NB4 (cell line): ENCODE data around the gene PPP2R2D.

Experiments
- DNase-seq: peaks from one replicate; pipeline ENCODE4 v3.0.0; 2010; ENCODE audit warnings: low read depth
- H3K4me3 ChIP-seq: one replicate; pipeline ENCODE4 v1.5.1; 2011; ENCODE audit warnings: mild to moderate bottlenecking, low read depth, low read length, moderate library complexity
- CTCF ChIP-seq: IDR thresholded peaks from one replicate; pipeline ENCODE4 v1.5.1; 2012; ENCODE audit warnings: low read depth, low read length
- MAX ChIP-seq: IDR thresholded peaks from 2 replicates; pipeline ENCODE4 v1.6.1; 2011; ENCODE audit warnings: low read depth, low read length
- MYC ChIP-seq: IDR thresholded peaks from 2 replicates; pipeline ENCODE4 v1.6.1; 2011; ENCODE audit warnings: low read depth, low read length
- POLR2A ChIP-seq: IDR thresholded peaks from 2 replicates; pipeline ENCODE4 v1.6.1; 2011; ENCODE audit warnings: mild to moderate bottlenecking; ENCODE audit not compliant: insufficient read length; ENCODE audit errors: extremely low read depth

The PPP2R2D gene

DNA sequence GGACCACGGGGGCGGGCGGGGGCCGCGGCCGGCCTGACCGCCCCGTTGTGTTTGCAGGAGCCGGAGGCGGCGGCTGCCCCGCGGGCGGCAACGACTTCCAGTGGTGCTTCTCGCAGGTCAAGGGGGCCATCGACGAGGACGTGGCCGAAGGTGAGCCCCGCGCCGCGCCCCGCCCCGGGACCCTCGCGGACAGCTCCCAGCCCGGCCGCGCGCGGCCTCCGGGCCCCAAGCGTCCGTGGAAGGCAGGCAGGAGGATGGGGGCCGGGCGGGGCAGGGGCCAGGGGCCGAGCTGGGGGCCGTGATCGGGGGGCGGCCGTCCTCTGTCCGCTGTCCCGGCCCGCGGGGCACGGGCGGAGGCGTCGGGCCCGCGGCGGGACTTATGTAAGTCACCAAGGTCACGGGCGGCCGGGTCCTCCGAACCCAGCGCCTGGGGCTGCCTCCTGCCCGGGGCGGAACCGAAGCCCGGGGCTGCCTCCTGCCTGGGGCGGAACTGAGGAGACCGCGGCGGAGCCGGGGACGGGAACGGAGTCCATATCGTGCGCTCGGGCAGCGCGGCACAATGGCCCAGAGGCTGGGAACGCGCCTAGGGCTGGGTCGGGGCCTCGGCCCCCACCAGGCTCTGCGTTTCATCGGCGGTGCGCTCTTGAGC, 497 bp downstream of the PPP2R2D start:
- DNase-seq, result peak; percentile 63
- peak overlapping the region; percentile 93 for H3K4me3 ChIP-seq
- TF ChIP-seq MAX (no peak), MYC (no peak), CTCF (no peak), POLR2A (no peak)

DNA sequence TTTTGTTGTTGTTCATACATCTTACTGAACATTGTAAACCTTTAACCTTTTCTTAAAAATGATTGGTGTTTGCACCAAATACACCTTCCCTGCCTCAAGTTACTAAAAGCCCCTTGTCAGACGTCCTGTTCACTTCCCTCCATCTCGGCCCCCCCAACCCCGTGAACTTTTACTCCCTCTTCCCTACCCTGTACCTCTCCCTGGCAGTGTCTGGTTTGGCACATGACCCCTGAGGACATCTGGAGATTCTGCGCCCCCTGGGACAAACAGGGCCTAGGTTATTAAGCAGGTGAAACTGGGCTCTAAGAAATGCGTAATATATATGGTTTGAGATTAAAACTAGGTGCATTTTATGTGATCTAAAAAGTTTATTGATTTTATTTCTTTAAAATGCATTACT, 1.4 kb downstream of the PPP2R2D start:
- H3K4me3 ChIP-seq, result peak overlapping the region; percentile 93
- TF ChIP-seq CTCF (no peak), MYC (no peak), POLR2A (no peak), MAX (no peak)
- DNase-seq, result peak; percentile 63

DNA sequence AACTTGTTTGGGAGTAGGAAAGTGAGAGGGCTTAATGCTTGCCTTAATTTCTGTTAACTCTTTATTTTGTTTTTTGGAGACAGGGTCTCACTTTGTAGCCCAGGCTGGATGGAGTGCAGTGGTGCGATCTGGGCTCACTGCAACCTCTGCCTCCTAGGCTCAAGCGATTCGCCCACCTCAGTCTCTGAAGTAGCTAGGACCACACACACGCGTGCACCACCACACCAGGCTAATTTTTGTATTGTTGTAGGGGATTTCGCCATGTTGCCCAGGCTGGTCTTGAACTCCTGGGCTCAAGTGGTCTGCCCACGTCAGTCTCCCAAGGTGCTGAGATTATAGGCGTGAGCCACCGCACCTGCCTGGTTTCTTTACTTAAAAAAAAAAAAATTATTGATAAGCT, 1.9 kb downstream of the PPP2R2D start:
- no peak for TF ChIP-seq POLR2A
- no peak for TF ChIP-seq MAX
- TF ChIP-seq CTCF, result no peak
- no peak for TF ChIP-seq MYC
- DNase-seq, result no peak
- peak overlapping the region; percentile 93 for H3K4me3 ChIP-seq

GRCh38 chr10:131905267-131905571, 4.4 kb downstream of the PPP2R2D start:
- TF ChIP-seq MAX (peak; percentile 39; the same call in 1 of the 2 replicates), POLR2A (no peak), MYC (no peak), CTCF (no peak)
- no peak for DNase-seq
- H3K4me3 ChIP-seq, result peak overlapping the region; percentile 39

DNA sequence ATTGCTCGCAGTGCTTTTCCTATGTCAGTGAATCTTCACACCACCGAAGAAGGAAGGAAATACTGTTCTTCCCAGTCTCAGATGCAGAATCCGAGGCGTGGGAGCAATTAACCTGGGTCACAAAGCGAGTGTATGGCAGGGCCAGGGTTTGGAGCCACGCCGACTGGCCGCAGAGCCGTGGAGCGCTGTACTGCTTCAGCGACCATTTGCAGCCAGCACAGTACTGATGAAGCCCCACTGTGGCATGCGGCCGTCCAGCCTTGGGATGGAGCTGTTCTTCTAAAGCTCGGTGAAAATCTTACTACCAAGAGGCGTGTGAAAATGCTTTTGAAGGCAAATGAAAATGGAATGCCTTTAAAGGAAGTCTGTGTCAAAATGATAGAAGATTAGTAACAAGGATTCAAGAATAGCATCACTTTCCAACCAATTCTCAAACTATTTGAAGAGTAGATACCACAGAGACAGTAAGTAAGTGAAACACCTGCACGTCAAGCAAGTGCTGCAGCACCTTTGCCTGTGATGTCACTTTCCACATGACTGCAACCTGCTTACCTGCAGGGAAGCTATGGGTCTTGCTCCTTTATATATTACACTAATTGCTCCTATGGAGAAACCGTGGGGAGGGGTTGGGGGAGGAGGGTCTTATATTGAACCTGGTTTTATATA, 4.9 kb downstream of the PPP2R2D start:
- peak overlapping the region; percentile 39 for H3K4me3 ChIP-seq
- DNase-seq, result no peak
- TF ChIP-seq MAX, result no peak
- no peak for TF ChIP-seq MYC
- no peak for TF ChIP-seq POLR2A
- no peak for TF ChIP-seq CTCF
